ENCODE data around the gene FHAD1. TPM values are rescaled to one million over a fixed set of nuclear protein-coding genes. Genes with fewer than 3 reads are reported as not detected.
A peak's percentile ranks its signal among the peaks of the same experiment; 100 is the strongest.

Gene FHAD1
- total and polyA plus RNA-seq, 2 of the 13 experiments (the other 11 are each of a cell fraction or from before 2014, with no cell fraction given): not detected

- TF ChIP-seq FUBP1 (CRISPR knock-in tag; IDR thresholded peaks at IDR 0.05; ENCODE audit: borderline replicate concordance) (no peak), MYPOP (CRISPR knock-in tag; IDR thresholded peaks at IDR 0.05) (no peak), RNF2 (conservative IDR thresholded peaks at IDR 0.05; ENCODE audit: low read depth) (peak; percentile 69), ZFY (CRISPR knock-in tag; IDR thresholded peaks at IDR 0.05) (peak; percentile 82), ZNF713 (CRISPR knock-in tag; IDR thresholded peaks at IDR 0.05) (no peak), KDM4B (CRISPR knock-in tag; IDR thresholded peaks at IDR 0.05) (no peak), ZNF777 (CRISPR knock-in tag; IDR thresholded peaks at IDR 0.05) (peak; percentile 32; the same call in 1 of the 2 replicates), SAP130 (CRISPR knock-in tag; IDR thresholded peaks at IDR 0.05; ENCODE audit: low read depth) (peak; percentile 68), THAP11 (CRISPR knock-in tag; IDR thresholded peaks at IDR 0.05) (0 out of 2 replicates have a peak, but pooled peaks have one; percentile 22), ZNF251 (CRISPR knock-in tag; IDR thresholded peaks at IDR 0.05) (no peak), MLLT10 (CRISPR knock-in tag; IDR thresholded peaks at IDR 0.05) (no peak), ZNF547 (CRISPR knock-in tag; IDR thresholded peaks at IDR 0.05) (no peak), IRX3 (CRISPR knock-in tag; IDR thresholded peaks at IDR 0.05; ENCODE audit: borderline replicate concordance, low read depth) (peak; percentile 65; the same call in 1 of the 2 replicates), AHDC1 (CRISPR knock-in tag; IDR thresholded peaks at IDR 0.05; ENCODE audit: borderline replicate concordance) (no peak), CBX5 (CRISPR knock-in tag; IDR thresholded peaks at IDR 0.05; ENCODE audit: borderline replicate concordance) (no peak), PRPF4 (IDR thresholded peaks at IDR 0.05; ENCODE audit: low read depth, low read length, poor library complexity, severe bottlenecking) (no peak), ZNF776 (CRISPR knock-in tag; IDR thresholded peaks at IDR 0.05) (peak; percentile 31; the same call in 1 of the 2 replicates), ZSCAN25 (CRISPR knock-in tag; IDR thresholded peaks at IDR 0.05) (no peak), ZNF44 (CRISPR knock-in tag; IDR thresholded peaks at IDR 0.05) (no peak), ZIK1 (CRISPR knock-in tag; IDR thresholded peaks at IDR 0.05; ENCODE audit: borderline replicate concordance, low read depth) (no peak), ZNF850 (CRISPR knock-in tag; conservative IDR thresholded peaks at IDR 0.05) (no peak)
Measured at GRCh38 chr1:15409388-15410222, 162.6 kb downstream of the FHAD1 start, which contains the start of gene EFHD2 (continued).

All from HepG2 (cell line).